HG02678 (cell line): Measurements from ENCODE around the gene ZNF76.
"Not testable (repeated sequence)": the region's sequence is repeated elsewhere in the genome, so short reads cannot be mapped to it uniquely, and the experiment has no call there.

Experiments
- ATAC-seq: cut with Tn5 transposase; IDR thresholded peaks from one replicate; pipeline ENCODE4 v1.9.1; 2021; ENCODE audit warnings: mild to moderate bottlenecking, moderate library complexity; ENCODE audit not compliant: unreplicated experiment

ZNF76 gene

DNA sequence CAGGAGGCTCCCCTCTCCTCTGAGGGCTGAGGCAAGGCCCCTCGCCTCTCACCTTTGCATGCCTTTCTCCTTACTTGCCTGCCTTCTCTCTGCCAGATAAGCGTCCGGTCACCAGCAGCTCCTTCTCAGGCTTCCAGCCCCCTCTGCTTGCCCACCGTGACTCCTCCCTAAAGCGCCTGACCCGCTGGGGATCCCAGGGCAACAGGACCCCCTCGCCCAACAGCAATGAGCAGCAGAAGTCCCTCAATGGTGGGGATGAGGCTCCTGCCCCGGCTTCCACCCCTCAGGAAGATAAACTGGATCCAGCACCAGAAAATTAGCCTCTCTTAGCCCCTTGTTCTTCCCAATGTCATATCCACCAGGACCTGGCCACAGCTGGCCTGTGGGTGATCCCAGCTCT, 61.6 kb downstream of the ZNF76 start:
- ATAC-seq = no peak

DNA sequence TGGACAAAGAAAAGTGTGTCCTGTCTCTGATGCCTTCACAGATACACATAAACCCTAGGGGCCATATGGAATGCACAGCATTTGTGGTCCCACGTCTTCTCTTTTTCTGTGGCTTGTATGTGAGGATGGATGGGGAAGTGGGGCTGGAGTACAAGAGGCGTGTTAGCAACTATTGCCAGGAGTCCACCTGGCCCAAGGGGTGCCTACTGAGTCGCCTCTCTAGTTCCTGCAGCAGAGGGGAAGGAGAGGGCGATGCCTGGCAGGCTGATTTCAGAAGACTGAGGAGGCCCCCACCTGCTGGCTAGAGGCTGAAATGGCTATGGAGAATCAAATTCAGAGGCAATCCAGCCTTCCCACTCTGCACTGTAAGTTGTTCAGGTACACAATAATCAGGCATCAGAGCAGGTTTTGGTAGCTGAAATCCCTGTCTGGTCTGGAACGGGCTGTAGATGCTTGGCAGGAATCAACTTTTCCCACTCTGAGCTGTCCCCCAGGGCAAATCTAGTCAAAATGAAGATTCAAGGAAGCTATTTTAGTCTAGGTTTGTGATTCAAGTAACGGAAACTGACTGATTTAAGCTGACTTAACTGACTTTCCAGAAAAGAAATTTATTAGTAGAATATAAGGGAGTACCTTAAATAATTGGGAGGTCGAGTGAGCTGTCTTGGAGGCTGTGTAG, 68.0 kb downstream of the ZNF76 start:
- peak; percentile 62 for ATAC-seq

DNA sequence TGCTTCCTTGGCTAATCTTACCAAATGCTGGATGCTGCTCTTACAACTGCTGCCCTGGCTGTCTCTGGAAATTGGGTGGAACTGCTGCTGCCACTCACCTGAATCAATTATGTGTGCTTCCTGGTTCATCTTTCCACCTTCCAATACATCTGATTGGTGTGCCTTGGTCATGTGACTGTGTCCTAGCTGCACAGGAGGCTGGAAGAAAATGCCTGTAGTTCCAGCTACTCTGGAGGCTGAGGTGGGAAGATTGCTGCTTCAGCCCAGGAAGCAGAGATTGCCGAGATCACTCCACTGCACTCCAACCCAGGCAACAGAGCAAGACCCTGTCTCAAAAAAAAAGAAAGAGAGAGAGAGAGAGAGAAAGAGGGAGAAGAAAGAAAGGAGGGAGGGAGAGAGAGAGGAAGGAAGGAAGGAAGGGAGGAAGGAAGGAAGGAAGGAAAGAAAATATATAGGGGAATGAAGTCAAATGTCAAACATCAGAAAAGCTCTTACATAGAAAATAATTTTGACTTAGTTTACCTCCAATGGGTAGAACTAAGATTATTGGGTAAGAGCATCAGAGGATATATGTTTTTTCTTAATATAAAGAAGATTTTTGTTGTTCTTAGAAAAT, 68.7 kb downstream of the ZNF76 start:
- no peak for ATAC-seq

DNA sequence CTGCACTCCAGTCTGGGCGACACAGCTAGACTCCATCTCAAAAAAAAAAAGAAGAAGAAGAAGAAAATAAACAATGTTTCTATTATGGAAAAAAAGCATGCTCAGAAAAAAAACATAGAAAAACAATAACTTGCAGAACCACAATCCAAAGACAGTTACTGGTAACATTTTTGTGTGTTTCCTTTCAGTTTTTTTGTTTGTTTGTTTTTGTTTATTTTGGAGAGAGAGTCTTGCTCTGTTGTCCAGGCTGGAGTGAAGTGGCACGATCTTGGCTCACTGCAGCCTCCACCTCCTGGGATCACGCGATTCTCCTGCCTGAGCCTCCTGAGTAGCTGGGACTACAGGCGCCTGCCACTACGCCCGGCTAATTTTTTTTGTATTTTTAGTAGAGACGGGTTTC, 69.4 kb downstream of the ZNF76 start:
- ATAC-seq = not testable (repeated sequence)

DNA sequence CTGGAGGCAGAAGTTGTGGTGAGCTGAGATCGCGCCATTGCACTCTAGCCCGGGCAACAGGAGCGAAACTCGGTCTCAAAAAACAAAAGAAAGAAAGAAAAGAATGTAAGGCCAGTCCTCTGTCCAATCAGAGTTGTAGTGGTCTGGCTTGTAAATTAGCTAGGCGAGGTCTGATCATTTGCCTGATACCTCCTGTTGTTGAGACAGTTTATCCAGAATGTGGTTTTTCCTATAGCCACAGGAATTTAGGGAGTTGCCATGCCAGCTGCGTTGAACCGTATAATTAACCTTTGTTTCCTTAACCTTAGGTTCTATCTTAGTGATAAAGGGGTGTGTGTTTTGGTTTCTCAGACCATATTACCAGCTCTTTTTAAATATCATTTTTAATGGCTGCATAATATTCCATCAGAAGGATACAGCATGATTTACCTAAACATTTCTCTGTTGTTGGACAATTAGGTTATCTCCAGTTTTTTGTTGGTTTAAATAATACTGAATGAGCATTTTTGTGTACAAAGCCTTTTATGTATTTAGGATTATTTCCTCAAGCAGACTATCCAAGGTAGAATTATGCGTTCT, 71.1 kb downstream of the ZNF76 start:
- no peak for ATAC-seq

DNA sequence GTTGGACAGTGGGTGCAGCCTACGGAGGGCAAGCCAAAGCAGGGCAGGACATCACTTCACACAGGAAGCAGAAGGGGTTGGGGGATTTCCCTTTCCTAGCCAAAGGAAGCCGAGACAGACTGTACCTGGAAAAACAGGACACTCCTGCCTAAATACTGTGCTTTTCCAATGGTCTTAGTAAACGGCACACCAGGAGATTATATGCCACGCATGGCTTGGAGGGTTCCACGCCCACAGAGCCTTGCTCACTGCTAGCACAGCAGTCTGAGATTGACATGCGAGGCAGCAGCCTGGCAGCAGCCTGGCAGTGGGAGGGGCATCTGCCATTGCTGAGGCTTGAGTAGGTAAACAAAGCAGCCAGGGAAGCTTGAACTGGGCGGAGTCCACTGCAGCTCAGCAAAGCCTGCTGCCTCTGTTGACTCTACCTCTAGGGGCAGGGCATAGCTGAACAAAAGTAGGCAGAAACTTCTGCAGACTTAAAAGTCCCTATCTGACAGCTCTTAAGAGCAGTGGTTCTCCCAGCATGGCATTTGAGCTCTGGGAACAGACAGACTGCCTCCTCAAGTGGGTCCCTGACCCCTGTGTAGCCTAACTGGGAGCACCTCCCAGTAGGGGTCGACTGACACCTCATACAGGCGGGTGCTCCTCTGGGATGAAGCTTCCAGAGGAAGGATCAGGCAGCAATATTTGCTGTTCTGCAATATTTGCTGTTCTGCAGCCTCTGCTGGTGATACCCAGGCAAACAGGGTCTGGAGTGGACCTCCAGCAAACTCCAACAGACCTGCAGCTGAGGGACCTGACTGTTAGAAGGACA, 72.7 kb downstream of the ZNF76 start:
- not testable (repeated sequence) for ATAC-seq

DNA sequence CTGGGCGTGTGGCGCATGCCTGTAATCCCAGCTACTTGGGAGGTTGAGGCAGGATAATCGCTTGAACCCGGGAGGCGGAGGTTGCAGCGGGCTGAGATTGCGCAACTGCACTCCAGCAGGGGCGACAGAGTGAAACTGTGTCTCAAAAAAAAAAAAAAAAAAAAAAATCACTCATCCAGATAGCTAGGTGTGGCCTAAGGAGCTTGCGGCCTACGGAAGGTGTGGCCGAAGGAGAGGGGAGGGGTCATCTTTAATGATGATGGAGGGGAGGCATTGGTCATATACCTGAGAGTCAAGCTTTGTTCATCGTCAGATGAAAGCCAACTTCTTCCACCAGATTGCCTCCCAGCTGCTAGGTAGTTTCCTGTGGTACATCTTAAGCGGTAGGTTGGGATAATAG, 82.0 kb downstream of the ZNF76 start:
- no peak for ATAC-seq

DNA sequence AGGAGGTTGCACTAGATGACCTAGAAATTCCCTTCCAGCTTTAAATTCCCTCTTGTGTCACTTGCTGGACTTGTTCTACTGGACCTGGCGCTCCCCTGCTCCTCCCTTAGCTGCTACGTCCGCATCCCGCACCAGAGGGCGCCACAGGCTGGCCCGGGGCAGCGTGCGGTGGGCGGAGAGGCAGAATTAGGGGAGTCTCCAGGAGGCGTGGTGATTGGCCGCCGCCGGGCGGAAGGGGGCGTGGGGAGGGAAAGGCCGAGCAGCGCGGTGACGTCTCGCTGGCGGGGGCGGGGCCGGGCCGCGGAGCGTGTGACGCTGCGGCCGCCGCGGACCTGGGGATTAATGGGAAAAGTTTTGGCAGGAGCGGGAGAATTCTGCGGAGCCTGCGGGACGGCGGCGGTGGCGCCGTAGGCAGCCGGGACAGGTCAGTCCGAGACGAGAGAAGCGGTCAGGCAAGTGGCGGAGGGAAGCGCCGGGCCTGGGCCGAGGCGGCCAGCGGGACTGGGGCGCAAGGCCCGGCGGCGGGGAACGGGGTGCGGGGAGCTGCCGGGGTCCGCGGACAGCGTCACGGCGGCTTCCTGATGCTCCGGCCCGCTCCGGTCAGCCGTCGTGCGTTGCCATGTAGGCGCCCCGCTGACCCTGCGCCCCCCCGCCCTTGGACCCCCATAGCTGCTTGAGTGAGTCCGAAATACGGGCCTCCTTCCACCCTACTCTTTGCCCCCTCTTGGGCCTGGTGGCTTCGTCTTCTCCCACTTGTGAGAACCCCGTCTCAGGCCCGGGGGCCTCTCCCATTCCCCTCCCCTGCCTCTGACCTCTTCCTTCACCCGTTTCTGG, 82.9 kb downstream of the ZNF76 start, which contains the start of gene PPARD:
Gene PPARD (plus strand): TSS at position 301 of the 834 bp plus-strand sequence. CDS start 68,530 bp downstream, outside the sequence.
- ATAC-seq = peak; percentile 97

DNA sequence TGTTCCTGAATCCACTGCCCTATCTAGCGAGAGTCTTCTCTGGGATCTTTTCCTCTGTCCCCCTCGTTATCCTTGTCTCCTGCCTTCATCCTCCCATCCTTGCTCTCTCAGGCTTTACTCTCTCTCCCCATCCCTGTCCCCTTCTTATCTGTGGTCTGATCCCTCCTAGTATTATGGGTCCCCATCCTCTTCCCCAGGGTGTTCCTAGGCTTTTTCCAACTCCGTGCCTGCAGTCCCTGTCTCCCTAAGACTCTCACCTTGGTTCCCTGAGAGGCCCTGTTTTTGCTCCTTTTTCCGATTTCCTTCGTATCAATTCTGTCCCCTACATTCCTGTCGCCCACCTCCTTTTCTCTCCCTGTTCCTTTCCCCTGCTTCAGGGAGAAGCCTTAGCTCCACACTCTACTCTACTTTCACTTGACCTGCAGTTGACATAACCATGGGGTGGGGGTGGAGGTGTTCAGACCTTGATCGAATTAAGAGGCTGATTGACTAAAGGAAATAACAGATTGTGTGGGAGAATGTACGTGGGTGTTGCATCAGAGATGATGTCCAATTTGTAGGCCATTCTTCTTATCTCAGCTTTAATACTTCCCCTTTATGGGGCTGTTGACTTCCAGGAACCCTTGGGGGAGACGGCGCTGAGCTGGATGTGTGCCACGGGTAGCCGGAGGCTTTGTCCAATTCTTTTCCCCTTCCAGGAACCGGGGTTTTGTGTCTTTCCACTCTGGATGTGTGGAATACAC, 83.7 kb downstream of the ZNF76 start:
- ATAC-seq = no peak

DNA sequence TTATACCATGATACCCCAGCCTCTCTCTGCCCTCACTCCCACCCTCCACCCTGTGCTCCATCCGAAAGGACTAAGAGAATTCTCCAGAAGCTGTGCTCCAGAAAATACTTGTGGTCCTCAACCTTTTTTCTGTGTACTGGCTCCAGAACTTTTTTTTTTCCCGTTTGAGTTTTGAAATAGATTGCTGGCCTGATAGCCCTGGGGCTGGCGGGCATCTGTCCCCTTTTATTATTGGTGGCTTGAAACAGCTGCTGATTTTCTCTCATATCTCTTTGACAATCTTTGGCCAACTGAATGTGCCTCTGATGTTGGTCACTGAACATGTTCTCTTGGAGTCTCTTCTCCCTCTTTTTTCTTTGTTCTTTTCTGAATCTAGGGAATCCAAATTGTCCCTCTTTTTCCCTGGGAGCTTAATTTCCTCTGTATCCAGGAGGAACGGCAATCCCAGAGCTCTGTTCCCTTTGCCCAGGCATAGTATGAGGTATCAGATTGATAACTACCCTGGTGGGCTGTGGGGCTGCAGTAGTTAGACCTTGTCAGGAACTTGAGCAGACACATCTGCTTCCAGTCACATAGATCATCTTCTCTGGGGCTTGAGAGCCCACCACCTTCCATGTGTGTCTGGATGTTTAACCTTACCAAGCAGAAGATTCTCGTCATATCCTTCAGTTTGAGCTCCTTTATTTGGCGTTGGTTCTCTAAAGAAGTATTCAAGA, 84.5 kb downstream of the ZNF76 start:
- no peak for ATAC-seq
